WTC11 (cell line): ENCODE results near the gene FOXP1. TPM values are rescaled to one million over a fixed set of nuclear protein-coding genes. Genes with fewer than 3 reads are reported as not detected.

Experiments used
- ATAC-seq: fragments of 200-7000 bp; cut with Tn5 transposase; 2 replicates; pipeline ENCODE4 v1.10.0; 2021; ENCODE audit warnings: mild to moderate bottlenecking, moderate library complexity
- CTCF ChIA-PET: fragments of 300-600 bp; sonication (Branson Sonifier 250); formaldehyde crosslinking; loops from one replicate; lab custom pipeline; 2021; ENCODE audit warnings: antibody characterized with exemption; lab: Charles Lee
- POLR2A ChIA-PET: fragments of 350-600 bp; sonication (Branson Sonifier 250); formaldehyde crosslinking; loops from one replicate; lab custom pipeline; 2021; ENCODE audit warnings: antibody characterized with exemption; lab: Charles Lee
- DNase-seq: peaks from one replicate; pipeline ENCODE4 v3.0.0; 2021; ENCODE audit warnings: low spot score
- H3K27ac Mint-ChIP-seq: 2 replicates; pipeline ENCODE4 v1.8.0; 2021; ENCODE audit warnings: mixed read lengths
- H3K27me3 Mint-ChIP-seq: 2 replicates; pipeline ENCODE4 v1.8.0; 2021; ENCODE audit warnings: low read depth, mild to moderate bottlenecking, moderate library complexity, mixed read lengths
- H3K36me3 Mint-ChIP-seq: 2 replicates; pipeline ENCODE4 v1.8.0; 2021; ENCODE audit warnings: mixed read lengths
- H3K4me1 Mint-ChIP-seq: 2 replicates; pipeline ENCODE4 v1.8.0; 2022; ENCODE audit warnings: mixed read lengths
- H3K4me3 Mint-ChIP-seq: 2 replicates; pipeline ENCODE4 v1.8.0; 2021; ENCODE audit warnings: mild to moderate bottlenecking, moderate library complexity, mixed read lengths
- H3K9me3 Mint-ChIP-seq: 2 replicates; pipeline ENCODE4 v1.8.0; 2021; ENCODE audit warnings: mixed read lengths
- CREM ChIP-seq: sonication (generic); formaldehyde crosslinking; IDR thresholded peaks from 2 replicates; pipeline ENCODE4 v1.8.1; 2022; ENCODE audit warnings: mild to moderate bottlenecking, missing genetic modification reagents, moderate library complexity
- ELF4 ChIP-seq: sonication (generic); formaldehyde crosslinking; IDR thresholded peaks from 2 replicates; pipeline ENCODE4 v1.8.1; 2022; ENCODE audit warnings: low read depth, mild to moderate bottlenecking, moderate library complexity, missing genetic modification reagents
- EMX1 ChIP-seq: fragments of 250-450 bp; sonication (Bioruptor Pico); IDR thresholded peaks from 2 replicates; pipeline ENCODE4 v1.8.0; 2021; ENCODE audit warnings: mild to moderate bottlenecking
- FOXK1 ChIP-seq: sonication (generic); formaldehyde crosslinking; IDR thresholded peaks from 2 replicates; pipeline ENCODE4 v1.8.0; 2022; ENCODE audit warnings: mild to moderate bottlenecking, moderate library complexity, missing genetic modification reagents
- FOXP1 ChIP-seq: sonication (generic); formaldehyde crosslinking; IDR thresholded peaks from 2 replicates; pipeline ENCODE4 v1.8.0; 2022; ENCODE audit warnings: missing genetic modification reagents, mild to moderate bottlenecking, moderate library complexity, borderline replicate concordance
- HMGA2 ChIP-seq: fragments of 250-450 bp; sonication (Bioruptor Pico); IDR thresholded peaks from 2 replicates; pipeline ENCODE4 v1.4.0; 2021; ENCODE audit warnings: mild to moderate bottlenecking, moderate library complexity
- MYBL2 ChIP-seq: sonication (generic); formaldehyde crosslinking; IDR thresholded peaks from 2 replicates; pipeline ENCODE4 v1.8.1; 2023; ENCODE audit warnings: mild to moderate bottlenecking, moderate library complexity, missing genetic modification reagents
- ZNF121 ChIP-seq: sonication (generic); formaldehyde crosslinking; IDR thresholded peaks from 2 replicates; pipeline ENCODE4 v1.8.0; 2023; ENCODE audit warnings: missing genetic modification reagents
- ZNF138 ChIP-seq: sonication (generic); formaldehyde crosslinking; conservative IDR thresholded peaks from 2 replicates; pipeline ENCODE4 v1.8.1; 2022; ENCODE audit warnings: mild to moderate bottlenecking, moderate library complexity, missing genetic modification reagents
- ZNF263 ChIP-seq: sonication (generic); formaldehyde crosslinking; IDR thresholded peaks from 2 replicates; pipeline ENCODE4 v1.8.1; 2022; ENCODE audit warnings: low read depth, mild to moderate bottlenecking, moderate library complexity, missing genetic modification reagents
- ZNF317 ChIP-seq: sonication (generic); formaldehyde crosslinking; IDR thresholded peaks from 2 replicates; pipeline ENCODE4 v1.8.1; 2023; ENCODE audit warnings: low read depth, mild to moderate bottlenecking, moderate library complexity, missing genetic modification reagents, borderline replicate concordance
- ZNF423 ChIP-seq: fragments of 250-450 bp; sonication (Bioruptor Pico); IDR thresholded peaks from 2 replicates; pipeline ENCODE4 v2.1.2; 2022; ENCODE audit warnings: mild to moderate bottlenecking, moderate library complexity
- ZNF671 ChIP-seq: fragments of 250-450 bp; sonication (Bioruptor Pico); IDR thresholded peaks from 2 replicates; pipeline ENCODE4 v1.8.0; 2021; ENCODE audit warnings: mild to moderate bottlenecking
- total RNA-seq: library from RNA; stranded (reverse); gene quantifications from 3 replicates; pipeline ENCODE4 v1.2.3, GENCODE V29; 2021
- TF ChIP-seq, protein P1 (sequence below): sonication (generic); formaldehyde crosslinking; IDR thresholded peaks from 2 replicates; pipeline ENCODE4 v1.8.0; 2022; ENCODE audit warnings: mild to moderate bottlenecking, missing genetic modification reagents
- TF ChIP-seq, protein P2 (sequence below): sonication (generic); formaldehyde crosslinking; IDR thresholded peaks from 2 replicates; pipeline ENCODE4 v1.8.1; 2023; ENCODE audit warnings: mild to moderate bottlenecking, missing genetic modification reagents
- TF ChIP-seq, protein P3 (sequence below): sonication (generic); formaldehyde crosslinking; IDR thresholded peaks from 2 replicates; pipeline ENCODE4 v1.8.1; 2022; ENCODE audit warnings: low read depth, mild to moderate bottlenecking, moderate library complexity, missing genetic modification reagents, borderline replicate concordance
- TF ChIP-seq, protein P4 (sequence below): sonication (generic); formaldehyde crosslinking; IDR thresholded peaks from 2 replicates; pipeline ENCODE4 v1.8.1; 2022; ENCODE audit warnings: mild to moderate bottlenecking, moderate library complexity, missing genetic modification reagents

FOXP1 gene
- total RNA-seq, 1 experiment from 2014 or later = 25.8 TPM

DNA sequence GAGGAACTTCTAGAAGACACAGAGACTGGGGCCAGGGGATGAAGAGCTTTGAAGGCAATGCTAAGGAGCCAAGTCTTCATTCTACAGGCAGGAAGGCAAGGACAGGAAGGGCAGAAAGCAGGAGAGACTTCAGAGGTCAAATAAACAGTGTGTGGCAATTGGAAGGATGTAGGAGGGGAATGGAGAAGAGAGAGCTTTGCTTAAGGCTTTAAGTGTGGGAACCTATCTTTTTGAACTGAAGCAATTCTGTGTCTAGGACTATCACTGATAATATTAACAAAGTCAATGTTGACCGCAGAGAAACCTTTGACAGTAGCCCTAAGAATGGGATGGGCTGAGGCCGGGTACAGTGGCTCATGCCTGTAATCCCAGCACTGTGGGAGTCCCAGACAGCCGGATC, 325.0 kb downstream of the FOXP1 start:
- TF ChIP-seq, protein P1, sequence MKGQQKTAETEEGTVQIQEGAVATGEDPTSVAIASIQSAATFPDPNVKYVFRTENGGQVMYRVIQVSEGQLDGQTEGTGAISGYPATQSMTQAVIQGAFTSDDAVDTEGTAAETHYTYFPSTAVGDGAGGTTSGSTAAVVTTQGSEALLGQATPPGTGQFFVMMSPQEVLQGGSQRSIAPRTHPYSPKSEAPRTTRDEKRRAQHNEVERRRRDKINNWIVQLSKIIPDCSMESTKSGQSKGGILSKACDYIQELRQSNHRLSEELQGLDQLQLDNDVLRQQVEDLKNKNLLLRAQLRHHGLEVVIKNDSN (CRISPR knock-in tag) = no peak
- TF ChIP-seq ZNF121 (CRISPR knock-in tag) = no peak
- no peak for TF ChIP-seq ZNF671
- no peak for TF ChIP-seq CREM (CRISPR knock-in tag)
- TF ChIP-seq, protein P2, sequence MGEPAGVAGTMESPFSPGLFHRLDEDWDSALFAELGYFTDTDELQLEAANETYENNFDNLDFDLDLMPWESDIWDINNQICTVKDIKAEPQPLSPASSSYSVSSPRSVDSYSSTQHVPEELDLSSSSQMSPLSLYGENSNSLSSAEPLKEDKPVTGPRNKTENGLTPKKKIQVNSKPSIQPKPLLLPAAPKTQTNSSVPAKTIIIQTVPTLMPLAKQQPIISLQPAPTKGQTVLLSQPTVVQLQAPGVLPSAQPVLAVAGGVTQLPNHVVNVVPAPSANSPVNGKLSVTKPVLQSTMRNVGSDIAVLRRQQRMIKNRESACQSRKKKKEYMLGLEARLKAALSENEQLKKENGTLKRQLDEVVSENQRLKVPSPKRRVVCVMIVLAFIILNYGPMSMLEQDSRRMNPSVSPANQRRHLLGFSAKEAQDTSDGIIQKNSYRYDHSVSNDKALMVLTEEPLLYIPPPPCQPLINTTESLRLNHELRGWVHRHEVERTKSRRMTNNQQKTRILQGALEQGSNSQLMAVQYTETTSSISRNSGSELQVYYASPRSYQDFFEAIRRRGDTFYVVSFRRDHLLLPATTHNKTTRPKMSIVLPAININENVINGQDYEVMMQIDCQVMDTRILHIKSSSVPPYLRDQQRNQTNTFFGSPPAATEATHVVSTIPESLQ (CRISPR knock-in tag) = no peak
- no peak for TF ChIP-seq EMX1 (CRISPR knock-in tag)
- TF ChIP-seq ZNF423 (CRISPR knock-in tag) = no peak
- TF ChIP-seq, protein P3, sequence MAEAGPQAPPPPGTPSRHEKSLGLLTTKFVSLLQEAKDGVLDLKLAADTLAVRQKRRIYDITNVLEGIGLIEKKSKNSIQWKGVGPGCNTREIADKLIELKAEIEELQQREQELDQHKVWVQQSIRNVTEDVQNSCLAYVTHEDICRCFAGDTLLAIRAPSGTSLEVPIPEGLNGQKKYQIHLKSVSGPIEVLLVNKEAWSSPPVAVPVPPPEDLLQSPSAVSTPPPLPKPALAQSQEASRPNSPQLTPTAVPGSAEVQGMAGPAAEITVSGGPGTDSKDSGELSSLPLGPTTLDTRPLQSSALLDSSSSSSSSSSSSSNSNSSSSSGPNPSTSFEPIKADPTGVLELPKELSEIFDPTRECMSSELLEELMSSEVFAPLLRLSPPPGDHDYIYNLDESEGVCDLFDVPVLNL (CRISPR knock-in tag) = no peak
- TF ChIP-seq, protein P4, sequence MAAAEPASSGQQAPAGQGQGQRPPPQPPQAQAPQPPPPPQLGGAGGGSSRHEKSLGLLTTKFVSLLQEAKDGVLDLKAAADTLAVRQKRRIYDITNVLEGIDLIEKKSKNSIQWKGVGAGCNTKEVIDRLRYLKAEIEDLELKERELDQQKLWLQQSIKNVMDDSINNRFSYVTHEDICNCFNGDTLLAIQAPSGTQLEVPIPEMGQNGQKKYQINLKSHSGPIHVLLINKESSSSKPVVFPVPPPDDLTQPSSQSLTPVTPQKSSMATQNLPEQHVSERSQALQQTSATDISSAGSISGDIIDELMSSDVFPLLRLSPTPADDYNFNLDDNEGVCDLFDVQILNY (CRISPR knock-in tag) = no peak
- TF ChIP-seq ZNF317 (CRISPR knock-in tag) = no peak
- TF ChIP-seq ZNF138 (CRISPR knock-in tag) = no peak
- Mint-ChIP-seq H3K36me3 (no peaks in the 10 kb centered on the region), H3K9me3 (no peaks in the 10 kb centered on the region), H3K4me1 (peaks cover 36% of the 10 kb centered on the region), H3K27ac (peak overlapping the region; percentile 78; the same call in 1 of the 2 replicates), H3K4me3 (no peak overlapping the region), H3K27me3 (no peaks in the 10 kb centered on the region)
- no peak for DNase-seq
- ChIA-PET CTCF (interaction anchor here (1.0 to 1.4 kb wide), 2 partner anchors 82 to 139 kb away, joined by 3 to 4 read pairs; no protein-coding TSS in a partner anchor), POLR2A (interaction anchor here (0.8 kb wide), 1 partner anchor 28 kb away, joined by 3 read pairs; no protein-coding TSS in a partner anchor)
- ATAC-seq = no peak

DNA sequence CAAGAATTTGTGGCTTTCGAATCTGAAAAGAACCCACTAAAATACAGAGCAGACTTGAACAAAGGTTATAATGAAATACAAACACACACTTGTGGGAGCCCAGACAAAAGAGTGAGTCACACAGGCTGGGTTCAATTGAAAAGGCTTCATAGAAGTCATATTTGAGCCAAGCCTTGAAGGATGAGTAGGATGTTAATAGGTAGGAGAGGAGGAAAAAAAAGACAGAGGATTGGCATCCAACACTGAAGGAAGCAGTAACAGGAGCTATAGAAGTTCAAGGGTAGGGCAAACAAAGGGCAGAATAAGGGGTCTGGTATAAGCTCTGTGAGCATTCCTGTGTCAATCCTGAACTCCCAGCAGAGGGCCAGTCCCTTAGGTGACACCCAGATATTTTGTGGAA, 325.4 kb downstream of the FOXP1 start:
- Mint-ChIP-seq H3K27ac (peak overlapping the region; percentile 78), H3K9me3 (no peaks in the 10 kb centered on the region), H3K4me3 (no peak overlapping the region), H3K4me1 (peaks cover 33% of the 10 kb centered on the region), H3K27me3 (no peaks in the 10 kb centered on the region), H3K36me3 (no peaks in the 10 kb centered on the region)
- ATAC-seq = peak; percentile 59
- TF ChIP-seq HMGA2 (CRISPR knock-in tag) (no peak), MYBL2 (CRISPR knock-in tag) (no peak), ZNF263 (CRISPR knock-in tag) (no peak), FOXP1 (CRISPR knock-in tag) (no peak)
- TF ChIP-seq, protein P3 (CRISPR knock-in tag) = no peak
- ChIA-PET POLR2A (interaction anchor here (0.8 kb wide), 1 partner anchor 28 kb away, joined by 3 read pairs; no protein-coding TSS in a partner anchor), CTCF (interaction anchor here (1.0 to 1.4 kb wide), 2 partner anchors 82 to 139 kb away, joined by 3 to 4 read pairs; no protein-coding TSS in a partner anchor)
- no peak for DNase-seq

DNA sequence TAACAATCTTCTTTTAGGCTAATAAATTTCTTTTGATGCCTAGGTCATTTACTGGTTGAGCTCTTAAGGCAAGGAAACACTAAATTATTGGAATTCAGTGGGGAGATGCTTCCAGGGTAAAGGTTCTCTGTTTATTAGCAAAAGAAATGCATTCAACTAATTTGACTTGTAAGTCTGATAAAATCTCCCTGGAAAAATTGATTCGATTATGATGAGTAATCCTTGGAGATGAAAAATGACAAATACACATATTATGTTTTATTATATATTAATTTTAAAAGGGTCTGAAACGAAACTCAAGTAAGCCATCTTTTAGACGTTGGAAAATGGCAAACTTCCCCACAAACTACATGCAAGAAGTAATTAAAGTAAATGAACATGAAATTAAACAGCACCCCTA, 328.0 kb downstream of the FOXP1 start:
- no peaks in the 10 kb centered on the region for H3K27me3 Mint-ChIP-seq
- TF ChIP-seq FOXK1 (CRISPR knock-in tag) (no peak), ELF4 (CRISPR knock-in tag) (no peak)
- TF ChIP-seq, all 79 proteins: peak for 0
- DNase-seq = no peak
- no peak overlapping the region for H3K27ac Mint-ChIP-seq
- ChIA-PET CTCF (no interaction called here), POLR2A (no interaction called here)
- H3K4me1 Mint-ChIP-seq = peaks cover 21% of the 10 kb centered on the region
- no peak for ATAC-seq
- no peaks in the 10 kb centered on the region for H3K36me3 Mint-ChIP-seq
- no peak overlapping the region for H3K4me3 Mint-ChIP-seq
- no peaks in the 10 kb centered on the region for H3K9me3 Mint-ChIP-seq
